Prostate gland (tissue), 2 donors: ENCODE results near the gene KCNN3. TPM values are rescaled to one million over a fixed set of nuclear protein-coding genes. Genes with fewer than 3 reads are reported as not detected.
"Not testable (repeated sequence)": the region's sequence is repeated elsewhere in the genome, so short reads cannot be mapped to it uniquely, and the experiment has no call there.

Experiments
- DNase-seq: peaks from one replicate; pipeline ENCODE4 v3.0.0-alpha.2; 2019; ENCODE audit warnings: low spot score
- H3K27ac ChIP-seq, 2 donors: fragments of 200-600 bp; sonication (generic); 2 replicates each; pipeline ENCODE4 v1.5.1; 2017 to 2019
- H3K27me3 ChIP-seq: fragments of 200-600 bp; sonication (generic); replicated peaks from 2 replicates; pipeline ENCODE4 v1.5.1; 2019; ENCODE audit not compliant: insufficient read depth
- H3K36me3 ChIP-seq, 2 donors: fragments of 200-600 bp; sonication (generic); 1 replicate in 1 of 2; 2 replicates in 1 of 2; pipeline versions ENCODE4 v1.5.1 to v1.8.1; 2017 to 2019
- H3K4me1 ChIP-seq: fragments of 200-600 bp; sonication (generic); replicated peaks from 2 replicates; pipeline ENCODE4 v1.5.1; 2019
- H3K4me3 ChIP-seq, 2 donors: fragments of 200-600 bp; sonication (generic); 2 replicates each; pipeline ENCODE4 v1.5.1; 2017 to 2019
- H3K9me3 ChIP-seq: fragments of 200-600 bp; sonication (generic); 2 replicates; pipeline ENCODE4 v1.5.1; 2017
- CTCF ChIP-seq, 4 experiments: fragments of 200-600 bp in 2 of 4; fragments of 450-650 bp in 2 of 4; sonication (generic) in 2 of 4; IDR thresholded peaks; 1 replicate in 3 of 4; 2 replicates in 1 of 4; pipeline ENCODE4 v1.5.1; 2016 to 2019; ENCODE audit warnings: antibody characterized with exemption in 4 of 4, mild to moderate bottlenecking in 2 of 4, moderate library complexity in 2 of 4
- POLR2A ChIP-seq: fragments of 450-650 bp; IDR thresholded peaks from one replicate; pipeline ENCODE4 v1.6.1; 2016; ENCODE audit warnings: antibody characterized with exemption, mild to moderate bottlenecking
- POLR2AphosphoS5 ChIP-seq: sonication (generic); formaldehyde crosslinking; IDR thresholded peaks from one replicate; pipeline ENCODE4 v1.6.1; 2017; ENCODE audit warnings: antibody characterized with exemption
- WGBS: methylation state at CpG from one replicate; pipeline ENCODE4 v1.1.5; 2018; 5-methylcytosine and 5-hydroxymethylcytosine counted together
- intact Hi-C: fragments of 100-400 bp; cut with DNase I; formaldehyde crosslinking; loops from one replicate; pipeline ENCODE4 v1.14.2; 2022
- total RNA-seq, 2 donors: library from RNA; depleted of rRNA; stranded (reverse); fragments of >200 nt; gene quantifications; one replicate each; pipeline ENCODE4 v1.1.0, GENCODE V29; 2016

Gene KCNN3
- total RNA-seq, 2 donors from 2014 or later, result 1.2 to 3.0 TPM

DNA sequence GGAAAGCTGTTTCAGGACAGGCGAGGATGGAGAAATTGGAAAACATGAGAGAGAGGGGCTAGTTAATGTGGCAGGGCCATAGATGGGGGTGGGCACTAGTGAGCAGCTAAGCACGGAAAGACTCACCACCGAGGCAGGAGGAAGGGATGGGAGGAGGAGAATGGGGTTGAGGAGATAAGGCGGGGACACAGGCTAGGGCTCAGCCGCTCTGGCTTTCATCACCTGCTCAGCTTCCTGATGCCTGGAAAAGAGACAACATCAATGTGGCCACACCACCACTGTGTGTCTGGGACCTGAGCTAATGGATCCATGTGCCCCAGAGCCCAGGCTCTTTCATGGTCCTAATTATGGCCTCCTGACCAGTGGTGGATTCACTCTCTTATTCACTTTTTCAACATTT, 38.9 kb upstream of the KCNN3 start:
- intact Hi-C loops, result no loop called here

GRCh38 chr1:154908129-154908528, 38.0 kb upstream of the KCNN3 start:
- H3K9me3 ChIP-seq, DNase-seq, H3K4me1 ChIP-seq, H3K27me3 ChIP-seq, H3K27ac ChIP-seq, H3K36me3 ChIP-seq, H3K4me3 ChIP-seq, intact Hi-C loops: not testable (repeated sequence)
- 73% methylated on average over 3 of the region's 3 CpGs for WGBS

More for the DNA sequence above, 38.9 kb upstream of the KCNN3 start:
- TF ChIP-seq POLR2A, result no peak
- no peak for TF ChIP-seq POLR2AphosphoS5
- no peak for TF ChIP-seq CTCF (IDR thresholded peaks at IDR 0.05)
- no peaks in the 10 kb centered on the region for H3K27me3 ChIP-seq
- no peak overlapping the region for H3K4me3 ChIP-seq
- H3K36me3 ChIP-seq, result no peaks in the 10 kb centered on the region
- no peak overlapping the region for H3K27ac ChIP-seq
- no peak for DNase-seq
- H3K9me3 ChIP-seq, result no peaks in the 10 kb centered on the region
- 92% methylated on average over 5 of the region's 5 CpGs for WGBS
- H3K4me1 ChIP-seq, result peaks cover 5% of the 10 kb centered on the region

DNA sequence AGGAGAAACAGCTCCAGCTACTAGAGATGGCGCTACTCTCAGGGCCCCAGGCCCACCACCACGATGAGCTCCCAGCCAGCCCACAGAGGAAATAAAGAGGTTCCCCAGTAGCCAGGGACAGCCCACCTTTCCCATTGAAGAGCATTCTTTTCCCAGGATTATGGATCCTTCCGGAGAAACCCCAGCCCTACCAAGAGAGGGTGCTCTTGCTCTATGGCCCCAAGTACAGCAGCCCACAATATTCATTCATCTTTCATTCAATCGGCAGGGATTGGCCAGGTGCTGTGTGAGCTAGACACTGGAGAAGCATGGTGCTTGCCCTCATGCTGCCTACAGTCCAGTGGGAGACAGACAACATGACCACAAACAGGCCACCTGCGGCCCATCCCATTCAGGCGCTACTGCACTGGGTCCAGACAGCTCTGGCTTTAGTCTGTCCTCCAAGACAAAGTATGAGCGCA, 36.6 kb upstream of the KCNN3 start:
- no peak for TF ChIP-seq POLR2AphosphoS5
- TF ChIP-seq CTCF (IDR thresholded peaks at IDR 0.05), result peak in 3 of 4 experiments; percentile 20 to 54 (median 47)
- no peak for TF ChIP-seq POLR2A
- Histone ChIP-seq H3K27ac (no peak overlapping the region), H3K27me3 (no peaks in the 10 kb centered on the region), H3K4me3 (no peak overlapping the region), H3K36me3 (no peaks in the 10 kb centered on the region), H3K4me1 (no peaks in the 10 kb centered on the region), H3K9me3 (no peaks in the 10 kb centered on the region)
- no peak for DNase-seq
- WGBS, result 85% methylated on average over 7 of the region's 7 CpGs
- intact Hi-C loops, result no loop called here

- Histone ChIP-seq H3K27me3 (no peaks in the 10 kb centered on the region), H3K4me3 (no peak overlapping the region), H3K27ac (no peak overlapping the region), H3K4me1 (no peaks in the 10 kb centered on the region), H3K36me3 (no peaks in the 10 kb centered on the region), H3K9me3 (no peaks in the 10 kb centered on the region)
- 63% methylated on average over 3 of the region's 3 CpGs for WGBS
- intact Hi-C loops, result no loop called here
- no peak for TF ChIP-seq POLR2AphosphoS5
- TF ChIP-seq POLR2A, result no peak
- TF ChIP-seq CTCF (IDR thresholded peaks at IDR 0.05), result no peak
- no peak for DNase-seq
These were observed 33.0 kb upstream of the KCNN3 start for GRCh38 chr1:154902938-154903566.

DNA sequence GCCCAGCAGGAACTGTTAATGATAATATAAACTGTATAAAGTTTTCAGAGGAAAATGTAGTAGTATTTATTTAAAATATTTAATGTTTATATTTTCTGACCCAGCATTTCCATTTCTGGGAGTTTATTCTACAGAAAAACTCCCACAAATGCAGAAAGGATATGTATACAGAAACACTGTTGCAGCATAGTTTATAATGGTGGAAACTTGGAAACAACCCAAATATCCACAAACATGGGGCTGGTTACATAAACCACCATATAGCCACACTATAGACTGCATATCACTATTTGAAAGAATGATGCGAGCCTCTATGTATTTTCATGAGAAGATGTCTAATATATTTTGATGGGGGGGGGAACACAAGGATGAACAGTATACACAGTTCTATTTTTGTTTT, 31.5 kb upstream of the KCNN3 start:
- intact Hi-C loops, result no loop called here
- H3K27ac ChIP-seq, result no peak overlapping the region
- no peaks in the 10 kb centered on the region for H3K36me3 ChIP-seq
- H3K4me1 ChIP-seq, result no peaks in the 10 kb centered on the region
- DNase-seq, result no peak
- no peaks in the 10 kb centered on the region for H3K9me3 ChIP-seq
- no peak overlapping the region for H3K4me3 ChIP-seq
- no peaks in the 10 kb centered on the region for H3K27me3 ChIP-seq
- WGBS, result 92% methylated on average over 1 of the region's 1 CpG
- TF ChIP-seq CTCF (IDR thresholded peaks at IDR 0.05), result no peak
- no peak for TF ChIP-seq POLR2AphosphoS5
- TF ChIP-seq POLR2A, result no peak
